ENCODE data around the gene TTYH2.
A peak's percentile ranks its signal among the peaks of the same experiment; 100 is the strongest.

TTYH2 gene

GRCh38 chr17:74239172-74239571, 25.8 kb downstream of the TTYH2 start:
- Histone ChIP-seq H2BK12ac (ENCODE audit: low read length) (no peak overlapping the region), H3K79me1 (ENCODE audit: low read depth, low read length) (no peaks in the 10 kb centered on the region), H3K18ac (ENCODE audit: low read length) (peak overlapping the region; percentile 76), H3K9me3 (replicated peaks in 1 of 2; ENCODE audit: control insufficient read depth in 2 of 2, insufficient read depth in 1 of 2, low read depth in 1 of 2, low read length in 2 of 2) (no peaks in the 10 kb centered on the region), H3K14ac (ENCODE audit: low read length) (no peak overlapping the region), H3K36me3 (replicated peaks in 1 of 2; ENCODE audit: control insufficient read depth in 2 of 2, insufficient read depth in 2 of 2, low read length in 2 of 2) (peaks cover 0 to 27% of the 10 kb centered on the region in 2 donors), H2AFZ (ENCODE audit: low read length) (no peak overlapping the region), H3K4me3 (ENCODE audit: low read length in 2 of 2) (no peak overlapping the region), H3K4ac (ENCODE audit: low read length) (no peak overlapping the region), H2BK120ac (ENCODE audit: low read depth, low read length) (no peak overlapping the region), H4K8ac (ENCODE audit: low read depth, low read length) (no peak overlapping the region), H2BK15ac (ENCODE audit: low read length) (no peak overlapping the region), H4K91ac (ENCODE audit: low read depth, low read length, poor library complexity) (no peak overlapping the region), H3K4me1 (ENCODE audit: control insufficient read depth in 2 of 2, insufficient read depth in 1 of 2, low read depth in 1 of 2, low read length in 2 of 2) (peaks cover 5 to 21% of the 10 kb centered on the region in 2 donors), H3K4me2 (ENCODE audit: insufficient read depth, low read length, poor library complexity, severe bottlenecking) (no peak overlapping the region), H3K27me3 (ENCODE audit: control insufficient read depth in 3 of 3, insufficient read depth in 3 of 3, low read depth in 1 of 3, low read length in 3 of 3) (peaks cover 0 to 3% (median 0%) of the 10 kb centered on the region in 3 experiments), H3K27ac (replicated peaks; ENCODE audit: low read length) (no peak overlapping the region), H3K23ac (ENCODE audit: low read depth, low read length, poor library complexity) (no peak overlapping the region), H2BK5ac (ENCODE audit: low read length) (no peak overlapping the region), H2AK5ac (ENCODE audit: low read depth, low read length) (no peak overlapping the region), H3K9ac (ENCODE audit: low read depth, low read length, poor library complexity) (no peak overlapping the region)
- DNase-seq (ENCODE audit: low spot score): no peak
- WGBS, 2 donors (ENCODE audit: extremely low coverage in 2 of 2, insufficient read length in 2 of 2, insufficient replicate concordance in 1 of 2): no CpG with 5 or more reads among the region's 10 CpGs

- no peak overlapping the region for H3K9ac ChIP-seq (ENCODE audit: low read depth, low read length, poor library complexity)
- H3K18ac ChIP-seq (ENCODE audit: low read length): no peak overlapping the region
- no peak overlapping the region for H2BK15ac ChIP-seq (ENCODE audit: low read length)
- H2AFZ ChIP-seq (ENCODE audit: low read length): peak overlapping the region; percentile 6
- H2AK5ac ChIP-seq (ENCODE audit: low read depth, low read length): no peak overlapping the region
- H2BK5ac ChIP-seq (ENCODE audit: low read length): no peak overlapping the region
- H3K9me3 ChIP-seq (replicated peaks in 1 of 2; ENCODE audit: control insufficient read depth in 2 of 2, insufficient read depth in 1 of 2, low read depth in 1 of 2, low read length in 2 of 2): no peaks in the 10 kb centered on the region
- no peak overlapping the region for H3K14ac ChIP-seq (ENCODE audit: low read length)
- no peak overlapping the region for H3K23ac ChIP-seq (ENCODE audit: low read depth, low read length, poor library complexity)
- DNase-seq (ENCODE audit: low spot score): no peak
- peaks cover 10 to 25% of the 10 kb centered on the region in 2 donors for H3K4me1 ChIP-seq (ENCODE audit: control insufficient read depth in 2 of 2, insufficient read depth in 1 of 2, low read depth in 1 of 2, low read length in 2 of 2)
- peaks cover 0 to 27% of the 10 kb centered on the region in 2 donors for H3K36me3 ChIP-seq (replicated peaks in 1 of 2; ENCODE audit: control insufficient read depth in 2 of 2, insufficient read depth in 2 of 2, low read length in 2 of 2)
- H2BK12ac ChIP-seq (ENCODE audit: low read length): no peak overlapping the region
- no peak overlapping the region for H4K8ac ChIP-seq (ENCODE audit: low read depth, low read length)
- H2BK120ac ChIP-seq (ENCODE audit: low read depth, low read length): no peak overlapping the region
- H3K27me3 ChIP-seq (ENCODE audit: control insufficient read depth in 3 of 3, insufficient read depth in 3 of 3, low read depth in 1 of 3, low read length in 3 of 3): peaks cover 0 to 7% (median 0%) of the 10 kb centered on the region in 3 experiments
- no peak overlapping the region for H3K4me2 ChIP-seq (ENCODE audit: insufficient read depth, low read length, poor library complexity, severe bottlenecking)
- no peak overlapping the region for H3K4ac ChIP-seq (ENCODE audit: low read length)
- no peak overlapping the region for H4K91ac ChIP-seq (ENCODE audit: low read depth, low read length, poor library complexity)
- no CpG with 5 or more reads among the region's 11 CpGs for WGBS, 2 donors (ENCODE audit: extremely low coverage in 2 of 2, insufficient read length in 2 of 2, insufficient replicate concordance in 1 of 2)
- H3K79me1 ChIP-seq (ENCODE audit: low read depth, low read length): no peaks in the 10 kb centered on the region
- H3K27ac ChIP-seq (replicated peaks; ENCODE audit: low read length): no peak overlapping the region
- no peak overlapping the region for H3K4me3 ChIP-seq (ENCODE audit: low read length in 2 of 2)
Observed at GRCh38 chr17:74240618-74241205, 27.3 kb downstream of the TTYH2 start.

GRCh38 chr17:74241431-74241830, 28.1 kb downstream of the TTYH2 start:
- no peak for DNase-seq (ENCODE audit: low spot score)
- peak overlapping the region; percentile 22 for H3K18ac ChIP-seq (ENCODE audit: low read length)
- H2BK120ac ChIP-seq (ENCODE audit: low read depth, low read length): no peak overlapping the region
- H3K4ac ChIP-seq (ENCODE audit: low read length): no peak overlapping the region
- no peak overlapping the region for H3K27ac ChIP-seq (replicated peaks; ENCODE audit: low read length)
- no peak overlapping the region for H3K4me2 ChIP-seq (ENCODE audit: insufficient read depth, low read length, poor library complexity, severe bottlenecking)
- peak overlapping the region; percentile 1 for H3K14ac ChIP-seq (ENCODE audit: low read length)
- no peak overlapping the region for H2AFZ ChIP-seq (ENCODE audit: low read length)
- H4K91ac ChIP-seq (ENCODE audit: low read depth, low read length, poor library complexity): no peak overlapping the region
- H3K9me3 ChIP-seq (replicated peaks in 1 of 2; ENCODE audit: control insufficient read depth in 2 of 2, insufficient read depth in 1 of 2, low read depth in 1 of 2, low read length in 2 of 2): peaks cover 0 to under 1% of the 10 kb centered on the region in 2 donors
- H3K4me3 ChIP-seq (ENCODE audit: low read length in 2 of 2): no peak overlapping the region
- H2BK5ac ChIP-seq (ENCODE audit: low read length): no peak overlapping the region
- no peak overlapping the region for H4K8ac ChIP-seq (ENCODE audit: low read depth, low read length)
- H3K23ac ChIP-seq (ENCODE audit: low read depth, low read length, poor library complexity): no peak overlapping the region
- H2AK5ac ChIP-seq (ENCODE audit: low read depth, low read length): peak overlapping the region; percentile 2
- H2BK15ac ChIP-seq (ENCODE audit: low read length): no peak overlapping the region
- no peak overlapping the region for H3K9ac ChIP-seq (ENCODE audit: low read depth, low read length, poor library complexity)
- H3K79me1 ChIP-seq (ENCODE audit: low read depth, low read length): no peaks in the 10 kb centered on the region
- peaks cover 0 to 27% of the 10 kb centered on the region in 2 donors for H3K36me3 ChIP-seq (replicated peaks in 1 of 2; ENCODE audit: control insufficient read depth in 2 of 2, insufficient read depth in 2 of 2, low read length in 2 of 2)
- WGBS, 2 donors (ENCODE audit: extremely low coverage in 2 of 2, insufficient read length in 2 of 2, insufficient replicate concordance in 1 of 2): no CpG with 5 or more reads among the region's 10 CpGs
- peaks cover 16 to 26% of the 10 kb centered on the region in 2 donors for H3K4me1 ChIP-seq (ENCODE audit: control insufficient read depth in 2 of 2, insufficient read depth in 1 of 2, low read depth in 1 of 2, low read length in 2 of 2)
- H3K27me3 ChIP-seq (ENCODE audit: control insufficient read depth in 3 of 3, insufficient read depth in 3 of 3, low read depth in 1 of 3, low read length in 3 of 3): peaks cover 0 to 7% (median 0%) of the 10 kb centered on the region in 3 experiments
- no peak overlapping the region for H2BK12ac ChIP-seq (ENCODE audit: low read length)

- no peak overlapping the region for H4K91ac ChIP-seq (ENCODE audit: low read depth, low read length, poor library complexity)
- no peaks in the 10 kb centered on the region for H3K79me1 ChIP-seq (ENCODE audit: low read depth, low read length)
- peaks cover 0 to 2% of the 10 kb centered on the region in 2 donors for H3K9me3 ChIP-seq (replicated peaks in 1 of 2; ENCODE audit: control insufficient read depth in 2 of 2, insufficient read depth in 1 of 2, low read depth in 1 of 2, low read length in 2 of 2)
- no peak overlapping the region for H2BK15ac ChIP-seq (ENCODE audit: low read length)
- no peak overlapping the region for H2BK5ac ChIP-seq (ENCODE audit: low read length)
- DNase-seq (ENCODE audit: low spot score): no peak
- H3K4me3 ChIP-seq (ENCODE audit: low read length in 2 of 2): no peak overlapping the region
- H3K14ac ChIP-seq (ENCODE audit: low read length): peak overlapping the region; percentile 1
- H3K9ac ChIP-seq (ENCODE audit: low read depth, low read length, poor library complexity): no peak overlapping the region
- H2BK12ac ChIP-seq (ENCODE audit: low read length): no peak overlapping the region
- H3K4me2 ChIP-seq (ENCODE audit: insufficient read depth, low read length, poor library complexity, severe bottlenecking): no peak overlapping the region
- H3K4me1 ChIP-seq (ENCODE audit: control insufficient read depth in 2 of 2, insufficient read depth in 1 of 2, low read depth in 1 of 2, low read length in 2 of 2): peaks cover 17 to 25% of the 10 kb centered on the region in 2 donors
- peak overlapping the region; percentile 30 for H3K18ac ChIP-seq (ENCODE audit: low read length)
- H3K23ac ChIP-seq (ENCODE audit: low read depth, low read length, poor library complexity): no peak overlapping the region
- H3K27me3 ChIP-seq (ENCODE audit: control insufficient read depth in 3 of 3, insufficient read depth in 3 of 3, low read depth in 1 of 3, low read length in 3 of 3): peaks cover 0 to 7% (median 0%) of the 10 kb centered on the region in 3 experiments
- H3K4ac ChIP-seq (ENCODE audit: low read length): no peak overlapping the region
- peaks cover 0 to 27% of the 10 kb centered on the region in 2 donors for H3K36me3 ChIP-seq (replicated peaks in 1 of 2; ENCODE audit: control insufficient read depth in 2 of 2, insufficient read depth in 2 of 2, low read length in 2 of 2)
- no CpG with 5 or more reads among the region's 2 CpGs for WGBS, 2 donors (ENCODE audit: extremely low coverage in 2 of 2, insufficient read length in 2 of 2, insufficient replicate concordance in 1 of 2)
- H2AK5ac ChIP-seq (ENCODE audit: low read depth, low read length): peak overlapping the region; percentile 2
- no peak overlapping the region for H4K8ac ChIP-seq (ENCODE audit: low read depth, low read length)
- H2AFZ ChIP-seq (ENCODE audit: low read length): no peak overlapping the region
- H2BK120ac ChIP-seq (ENCODE audit: low read depth, low read length): no peak overlapping the region
- H3K27ac ChIP-seq (replicated peaks; ENCODE audit: low read length): no peak overlapping the region
Observed at GRCh38 chr17:74241847-74242246, 28.5 kb downstream of the TTYH2 start.

Measured in neuronal stem cell (in vitro differentiated cells).